Posterior cingulate gyrus (tissue), 11 donors: ENCODE measurements around the gene TTC28.
"Not testable (repeated sequence)": the region's sequence is repeated elsewhere in the genome, so short reads cannot be mapped to it uniquely, and the experiment has no call there.

ENCODE experiments used
- DNase-seq, 10 donors: peaks; one replicate each; pipeline versions ENCODE4 v3.0.0 to v3.0.0-alpha.2; 2020 to 2021; ENCODE audit warnings: mixed read lengths in 3 of 10
- intact Hi-C: fragments of 100-400 bp; cut with DNase I; formaldehyde crosslinking; loops from one replicate; pipeline ENCODE4 v1.15.1; 2023

TTC28 gene

GRCh38 chr22:28381429-28382167, 298.0 kb downstream of the TTC28 start:
- no peak for DNase-seq

GRCh38 chr22:28379951-28380350, 299.7 kb downstream of the TTC28 start:
- no peak for DNase-seq
- intact Hi-C loops: no loop called here

More at GRCh38 chr22:28381429-28382167, 298.0 kb downstream of the TTC28 start:
- intact Hi-C loops: no loop called here

DNA sequence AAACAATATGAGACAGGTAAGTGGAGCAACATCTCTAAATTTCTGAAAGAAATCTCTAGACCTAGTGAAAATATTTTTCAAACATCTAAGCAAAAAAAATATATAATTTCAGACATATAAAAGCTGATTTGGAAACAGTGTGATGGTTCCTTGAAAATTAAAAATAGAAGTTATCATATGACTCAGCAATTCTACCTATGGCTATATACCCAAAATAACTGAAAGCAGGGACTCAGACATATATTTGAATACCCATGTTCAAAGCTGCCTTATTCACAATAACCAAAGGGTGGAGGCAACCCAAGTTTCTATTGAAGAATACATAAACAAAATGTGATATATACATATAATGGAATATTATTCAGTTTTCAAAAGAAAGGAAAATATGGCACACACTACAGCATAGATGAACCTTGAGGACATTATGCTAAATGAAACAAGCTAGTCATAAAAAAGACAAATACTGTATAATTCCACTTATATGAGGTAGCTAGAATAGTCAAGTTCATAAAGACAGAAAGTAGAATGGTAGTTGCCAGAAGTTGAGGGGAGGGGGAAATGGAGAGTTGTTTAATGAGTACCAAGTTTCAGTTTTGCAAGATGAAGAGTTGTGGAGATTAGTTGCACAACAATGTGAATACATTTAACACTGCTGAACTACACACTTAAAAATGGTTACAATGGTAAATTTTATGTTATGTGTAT, 300.4 kb downstream of the TTC28 start:
- intact Hi-C loops: no loop called here
- DNase-seq: no peak

DNA sequence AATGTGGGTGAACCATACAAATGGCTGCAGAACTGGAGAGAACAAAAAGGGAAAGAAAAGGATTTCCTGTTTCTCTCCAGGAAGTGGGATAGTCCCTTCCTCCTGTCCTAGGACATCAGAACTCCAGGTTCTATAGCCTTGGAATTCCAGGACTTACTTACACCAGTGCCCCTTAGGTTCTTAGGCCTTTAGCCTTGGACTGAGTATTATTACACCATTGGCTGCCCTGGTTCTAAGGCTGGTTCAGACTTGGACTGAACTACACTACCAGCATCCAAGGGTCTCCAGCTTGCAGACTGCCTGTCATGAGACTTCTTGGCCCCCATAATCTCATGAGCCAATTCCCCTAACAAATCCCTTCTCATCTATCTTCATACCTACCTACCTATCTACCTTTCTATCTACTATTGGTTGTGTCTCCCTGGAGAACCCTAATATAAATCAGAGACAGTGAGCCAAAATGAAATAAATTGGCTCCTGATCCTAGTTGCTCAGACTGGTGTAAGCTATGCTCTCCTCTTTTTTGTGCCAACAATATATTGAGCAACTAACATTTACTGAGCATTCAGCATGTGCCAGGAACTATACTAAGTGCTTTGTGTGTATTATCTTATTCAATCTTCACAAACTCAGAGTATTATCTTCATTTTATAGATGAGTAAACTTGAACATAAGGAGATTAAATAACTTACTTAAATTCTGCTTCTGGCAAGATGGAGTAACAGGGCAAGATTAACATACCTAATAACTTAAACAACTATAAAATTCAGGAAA, 303.7 kb downstream of the TTC28 start:
- no peak for DNase-seq
- intact Hi-C loops: no loop called here

DNA sequence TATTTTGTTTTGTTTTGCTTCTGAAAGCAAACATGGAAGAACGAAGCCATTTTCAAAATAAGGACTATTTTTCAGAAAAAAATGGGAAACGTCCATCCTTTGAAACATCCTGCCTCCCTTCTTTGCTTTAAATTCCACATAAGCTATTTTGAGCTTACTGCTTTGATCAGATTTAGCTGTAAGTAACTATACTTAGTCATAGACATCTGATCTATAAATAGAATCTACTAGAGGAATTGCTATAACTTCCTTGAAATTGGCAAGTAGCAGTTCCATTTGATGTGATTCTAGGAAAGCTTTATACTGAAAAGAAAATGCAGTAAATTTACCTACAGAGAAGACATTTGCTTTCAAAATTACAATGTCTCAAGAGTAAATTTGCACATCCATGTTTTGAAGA, 305.8 kb downstream of the TTC28 start:
- DNase-seq: no peak
- intact Hi-C loops: no loop called here

DNA sequence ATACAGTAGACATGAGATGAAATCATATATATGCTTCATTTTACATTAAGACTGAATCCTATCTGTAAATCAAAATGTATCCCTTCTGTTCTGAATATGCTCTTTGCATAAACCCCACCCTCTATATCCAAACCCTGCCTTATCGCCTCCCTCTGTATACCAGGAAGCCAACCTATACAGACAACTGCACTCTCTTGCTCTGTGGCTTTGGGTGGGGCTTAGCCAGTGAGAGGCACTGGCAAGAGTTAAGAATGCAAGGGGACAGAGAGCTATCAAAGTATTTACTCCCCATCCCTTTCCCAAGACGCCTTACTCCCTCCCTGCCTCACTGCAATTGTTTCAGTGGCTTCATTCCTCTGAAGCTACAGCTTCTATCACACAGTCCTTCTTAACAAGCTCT, 309.8 kb downstream of the TTC28 start:
- intact Hi-C loops: no loop called here
- no peak for DNase-seq

DNA sequence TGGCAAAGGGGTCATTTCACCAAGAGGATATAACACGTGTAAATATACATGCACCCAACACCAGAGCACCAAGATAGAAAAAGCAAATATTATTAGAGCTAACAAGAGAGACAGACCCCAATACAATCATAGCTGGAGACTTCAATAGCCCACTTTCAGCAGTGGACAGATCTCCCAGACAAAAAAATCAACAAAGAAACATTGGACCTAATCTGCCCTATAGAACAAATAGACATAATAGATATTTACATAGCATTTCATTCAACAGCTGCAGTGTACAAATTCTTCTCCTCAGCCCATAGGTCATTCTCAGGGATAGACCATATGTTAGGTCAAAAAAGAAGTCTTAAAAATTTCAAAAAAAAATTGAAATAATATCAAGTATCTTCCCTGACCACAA, 312.8 kb downstream of the TTC28 start:
- intact Hi-C loops: no loop called here
- no peak for DNase-seq

DNA sequence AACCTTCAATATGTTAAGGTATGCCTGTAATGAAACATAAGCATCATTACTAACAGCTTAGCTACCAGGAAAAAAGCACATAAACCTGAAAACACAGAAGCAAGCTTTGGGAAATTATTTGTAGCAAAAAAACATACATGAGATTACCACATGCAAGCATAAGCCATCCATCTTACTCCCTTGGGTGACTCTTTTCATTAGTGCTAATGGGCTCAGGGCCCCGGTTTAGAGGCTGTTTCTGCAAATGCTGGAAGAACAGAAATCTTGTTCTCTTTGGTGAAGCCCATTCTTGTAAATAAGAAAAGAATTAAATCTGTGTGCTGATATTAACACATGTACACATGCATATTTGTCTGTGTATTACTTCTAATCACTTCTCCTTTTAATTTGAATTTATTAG, 314.3 kb downstream of the TTC28 start:
- intact Hi-C loops: no loop called here
- DNase-seq: no peak

DNA sequence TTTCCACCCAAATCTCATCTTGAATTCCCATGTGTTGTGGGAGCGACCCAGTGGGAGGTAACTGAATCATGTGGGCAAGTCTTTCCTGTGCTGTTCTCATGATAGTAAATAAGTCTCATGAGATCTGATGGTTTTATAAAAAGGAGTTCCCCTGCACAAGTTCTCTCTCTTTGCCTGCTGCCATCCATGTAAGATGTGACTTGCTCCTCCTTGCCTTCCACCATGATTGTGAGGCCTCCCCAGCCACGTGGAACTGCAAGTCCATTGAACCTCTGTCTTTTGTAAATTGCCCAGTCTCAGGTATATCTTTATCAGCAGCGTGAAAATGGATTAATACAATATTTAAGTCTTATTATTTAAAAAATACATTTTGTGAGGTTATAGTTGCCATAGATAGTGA, 315.5 kb downstream of the TTC28 start:
- DNase-seq, intact Hi-C loops: not testable (repeated sequence)

DNA sequence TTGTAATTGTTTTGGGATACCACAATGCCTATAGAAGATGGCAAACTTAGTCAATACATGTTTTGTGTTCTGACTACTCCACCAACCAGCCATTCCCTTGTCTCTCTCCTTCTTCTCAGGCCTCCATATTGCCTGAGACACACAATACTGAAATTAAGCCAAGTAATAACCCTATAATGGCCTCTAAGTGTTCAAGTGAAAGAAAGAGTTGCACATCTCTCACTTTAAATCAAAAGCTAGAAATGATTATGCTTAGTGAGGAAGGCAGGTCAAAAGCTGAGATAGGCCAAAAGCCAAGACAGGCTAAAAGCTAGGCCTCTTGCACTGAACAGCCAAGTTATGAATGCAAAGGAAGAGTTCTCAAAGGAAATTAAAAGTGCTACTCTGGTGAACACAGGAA, 318.7 kb downstream of the TTC28 start:
- no peak for DNase-seq
- intact Hi-C loops: no loop called here

GRCh38 chr22:28358312-28358711, 321.3 kb downstream of the TTC28 start:
- intact Hi-C loops: no loop called here

GRCh38 chr22:28357193-28357592, 322.4 kb downstream of the TTC28 start:
- intact Hi-C loops: no loop called here
- no peak for DNase-seq

More at GRCh38 chr22:28358312-28358711, 321.3 kb downstream of the TTC28 start:
- DNase-seq: no peak

- DNase-seq: no peak
- intact Hi-C loops: no loop called here
These were observed 328.2 kb downstream of the TTC28 start for GRCh38 chr22:28351476-28351875.

DNA sequence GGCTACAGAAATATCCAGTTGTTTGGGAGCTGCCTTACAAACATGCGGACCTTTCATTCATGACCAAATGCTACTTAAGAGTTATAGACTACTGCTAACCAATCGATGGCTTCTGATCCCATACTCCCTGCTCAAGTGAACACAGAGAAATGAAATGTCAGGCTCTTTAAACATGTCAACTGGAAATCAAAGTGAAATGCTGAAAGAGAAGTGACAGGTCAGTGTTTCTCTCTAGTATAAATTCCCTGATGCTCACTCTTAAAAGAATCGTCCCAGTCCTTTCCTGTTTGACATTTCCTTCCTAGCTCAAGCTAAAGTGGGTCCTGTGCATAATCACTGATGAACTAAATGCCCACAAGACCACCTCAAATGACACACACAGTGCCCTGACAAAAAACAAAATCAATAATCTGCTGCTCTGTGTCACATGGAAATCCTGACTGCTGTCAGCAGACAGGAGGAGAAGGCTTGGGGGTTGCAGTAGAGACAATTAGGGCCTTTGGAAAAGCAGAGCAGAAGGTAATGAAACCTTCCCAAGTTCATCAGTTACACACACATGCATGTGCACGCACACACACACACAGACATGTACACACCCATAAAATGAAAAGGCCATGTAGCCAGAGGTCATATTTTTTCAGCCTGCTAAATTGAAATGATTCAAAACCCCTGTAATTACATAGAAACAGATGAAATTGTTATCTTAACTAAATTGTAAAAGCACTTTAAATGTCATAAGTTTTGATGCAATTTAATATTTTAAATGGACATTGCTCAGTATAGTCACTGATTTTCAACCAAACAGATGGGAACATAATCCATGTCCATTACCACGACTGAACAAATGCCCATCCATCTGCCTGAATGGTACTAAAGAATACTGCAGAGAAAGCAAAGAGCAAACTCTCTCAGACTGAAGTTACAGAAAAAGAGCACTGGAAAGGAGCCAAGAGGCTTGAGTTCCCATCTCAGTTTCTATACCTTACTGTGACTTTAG, 330.7 kb downstream of the TTC28 start:
- intact Hi-C loops: loop anchor here (10.0 kb wide), 1 partner anchor 616 kb away; no protein-coding TSS in a partner anchor

DNA sequence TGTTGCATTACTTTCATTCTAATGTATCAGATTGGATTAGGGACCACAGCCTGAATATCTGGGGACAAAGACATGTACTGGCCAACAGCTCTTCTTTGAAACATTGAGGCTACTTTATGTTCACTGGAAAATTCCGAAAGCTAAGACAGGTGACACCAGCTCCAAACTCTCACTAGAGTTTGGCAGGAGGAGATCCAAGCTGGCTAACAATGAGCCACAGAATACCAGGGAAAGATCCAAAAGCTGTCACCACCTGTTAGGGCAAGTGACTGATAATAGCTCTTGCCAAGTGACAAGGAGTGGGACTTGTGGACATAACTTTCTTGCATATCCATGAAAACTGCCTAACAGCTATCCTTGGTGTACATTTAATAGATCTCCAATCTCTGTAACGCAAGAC, 333.3 kb downstream of the TTC28 start:
- intact Hi-C loops: loop anchor here (10.0 kb wide), 1 partner anchor 618 kb away; no protein-coding TSS in a partner anchor
- DNase-seq: no peak

More for the DNA sequence above, 330.7 kb downstream of the TTC28 start:
- no peak for DNase-seq

DNA sequence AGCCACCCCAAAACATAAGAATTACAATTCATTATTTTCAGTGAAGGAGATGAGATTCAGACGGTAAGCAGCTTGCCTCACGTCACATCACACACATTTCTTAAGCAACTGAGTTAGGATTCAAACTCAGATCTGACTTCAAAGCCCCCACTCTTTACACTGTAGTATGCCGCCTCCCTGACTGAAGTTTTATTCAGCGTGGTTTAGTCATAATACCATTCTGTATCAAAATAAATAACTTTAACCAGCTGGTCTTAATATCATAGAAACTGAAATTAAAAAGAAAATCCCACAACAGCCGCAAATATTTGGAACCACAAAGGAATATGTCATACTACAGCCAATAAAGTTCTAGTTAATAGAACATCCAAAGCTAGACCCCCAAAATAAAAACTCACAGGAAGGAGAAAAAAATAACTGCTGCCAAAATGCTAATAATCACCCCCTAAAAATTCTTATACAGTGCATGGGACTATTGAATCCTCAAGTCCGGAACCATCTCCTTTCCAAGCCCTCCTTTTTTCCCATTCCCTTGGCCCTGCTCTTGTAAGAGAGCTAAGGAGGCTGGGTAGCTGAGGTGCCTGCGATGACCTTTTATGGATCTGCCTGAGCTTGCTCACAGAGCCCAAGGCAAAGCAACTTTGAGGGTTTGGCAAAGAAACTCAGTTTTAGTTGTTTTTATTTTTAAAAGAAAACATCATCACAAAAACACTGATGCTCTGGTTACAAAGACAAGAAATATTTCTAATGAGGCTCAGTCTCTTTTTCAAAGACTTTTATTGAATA, 334.5 kb downstream of the TTC28 start:
- no peak for DNase-seq
- intact Hi-C loops: loop anchor here (10.0 kb wide), 1 partner anchor 620 kb away; no protein-coding TSS in a partner anchor

- intact Hi-C loops: loop anchor here (10.0 kb wide), 1 partner anchor 624 kb away; no protein-coding TSS in a partner anchor
- DNase-seq: no peak
These were observed 338.6 kb downstream of the TTC28 start for GRCh38 chr22:28341001-28341400.

DNA sequence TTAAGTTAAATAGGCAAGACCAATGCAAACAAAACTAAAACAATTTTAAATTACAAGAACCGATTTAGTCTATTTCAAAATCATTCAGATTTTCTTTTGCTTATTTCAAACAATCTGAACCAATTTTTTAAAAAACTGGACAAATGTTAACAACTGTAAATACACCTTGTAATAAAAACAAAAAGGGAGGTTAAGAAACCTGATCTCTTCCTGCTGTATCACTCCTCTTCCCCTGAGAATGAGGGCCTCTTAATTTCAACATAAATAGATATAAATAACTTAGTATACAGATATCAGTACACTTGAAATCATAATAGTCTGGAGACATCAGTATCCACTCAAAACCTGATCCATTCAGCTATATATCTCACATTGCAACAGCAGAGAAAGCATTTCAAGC, 346.6 kb downstream of the TTC28 start:
- no peak for DNase-seq
- intact Hi-C loops: no loop called here

DNA sequence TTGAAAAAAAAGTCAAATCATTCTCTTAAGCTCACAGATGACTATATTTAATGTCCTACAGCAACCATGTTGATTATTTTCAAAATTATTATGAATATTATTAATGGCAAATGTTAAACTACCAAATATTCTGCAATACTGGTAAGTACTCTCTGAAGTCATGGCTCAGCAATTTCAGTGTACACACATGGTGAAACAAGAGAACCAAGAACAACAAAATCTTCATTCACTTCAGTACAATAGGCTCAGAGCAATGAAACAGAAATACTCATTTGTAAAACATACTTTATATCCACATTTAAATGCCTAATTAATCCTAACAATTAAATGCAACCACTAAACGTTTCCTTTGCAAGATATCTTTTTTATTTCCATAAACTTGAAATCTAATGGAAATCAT, 347.2 kb downstream of the TTC28 start:
- no peak for DNase-seq
- intact Hi-C loops: no loop called here
